Coronary artery (tissue), 2 donors: Measurements from ENCODE around the gene FMN1.

Experiments
- DNase-seq: peaks from one replicate; pipeline ENCODE4 v3.0.0-alpha.2; 2017; ENCODE audit warnings: low spot score
- H3K27ac ChIP-seq, 2 donors: fragments of 200-600 bp; sonication (generic); one replicate each; pipeline ENCODE4 v1.5.1; 2016 to 2019
- H3K4me3 ChIP-seq: fragments of 200-600 bp; sonication (generic); 2 replicates; pipeline ENCODE4 v1.5.1; 2016; ENCODE audit warnings: mild to moderate bottlenecking, moderate library complexity
- TF ChIP-seq, protein P1 (sequence below): fragments of 200-600 bp; sonication (generic); IDR thresholded peaks from one replicate; pipeline ENCODE4 v1.5.1; 2019; ENCODE audit warnings: antibody characterized with exemption

The FMN1 gene

GRCh38 chr15:32723171-32723948 lies 471.2 kb downstream of the FMN1 start:
- no peak for DNase-seq
- no peak overlapping the region for H3K27ac ChIP-seq
- H3K4me3 ChIP-seq, result no peak overlapping the region
- TF ChIP-seq, protein P1, sequence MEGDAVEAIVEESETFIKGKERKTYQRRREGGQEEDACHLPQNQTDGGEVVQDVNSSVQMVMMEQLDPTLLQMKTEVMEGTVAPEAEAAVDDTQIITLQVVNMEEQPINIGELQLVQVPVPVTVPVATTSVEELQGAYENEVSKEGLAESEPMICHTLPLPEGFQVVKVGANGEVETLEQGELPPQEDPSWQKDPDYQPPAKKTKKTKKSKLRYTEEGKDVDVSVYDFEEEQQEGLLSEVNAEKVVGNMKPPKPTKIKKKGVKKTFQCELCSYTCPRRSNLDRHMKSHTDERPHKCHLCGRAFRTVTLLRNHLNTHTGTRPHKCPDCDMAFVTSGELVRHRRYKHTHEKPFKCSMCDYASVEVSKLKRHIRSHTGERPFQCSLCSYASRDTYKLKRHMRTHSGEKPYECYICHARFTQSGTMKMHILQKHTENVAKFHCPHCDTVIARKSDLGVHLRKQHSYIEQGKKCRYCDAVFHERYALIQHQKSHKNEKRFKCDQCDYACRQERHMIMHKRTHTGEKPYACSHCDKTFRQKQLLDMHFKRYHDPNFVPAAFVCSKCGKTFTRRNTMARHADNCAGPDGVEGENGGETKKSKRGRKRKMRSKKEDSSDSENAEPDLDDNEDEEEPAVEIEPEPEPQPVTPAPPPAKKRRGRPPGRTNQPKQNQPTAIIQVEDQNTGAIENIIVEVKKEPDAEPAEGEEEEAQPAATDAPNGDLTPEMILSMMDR, result no peak

- no peak overlapping the region for H3K27ac ChIP-seq
Observed at GRCh38 chr15:32722136-32722535, 472.4 kb downstream of the FMN1 start.

GRCh38 chr15:32721596-32721995 lies 472.9 kb downstream of the FMN1 start:
- DNase-seq, result no peak
- TF ChIP-seq, protein P1, result no peak
- Histone ChIP-seq H3K27ac (no peak overlapping the region), H3K4me3 (no peak overlapping the region)

More at GRCh38 chr15:32722136-32722535, 472.4 kb downstream of the FMN1 start:
- no peak overlapping the region for H3K4me3 ChIP-seq
- TF ChIP-seq, protein P1, result no peak
- no peak for DNase-seq

DNA sequence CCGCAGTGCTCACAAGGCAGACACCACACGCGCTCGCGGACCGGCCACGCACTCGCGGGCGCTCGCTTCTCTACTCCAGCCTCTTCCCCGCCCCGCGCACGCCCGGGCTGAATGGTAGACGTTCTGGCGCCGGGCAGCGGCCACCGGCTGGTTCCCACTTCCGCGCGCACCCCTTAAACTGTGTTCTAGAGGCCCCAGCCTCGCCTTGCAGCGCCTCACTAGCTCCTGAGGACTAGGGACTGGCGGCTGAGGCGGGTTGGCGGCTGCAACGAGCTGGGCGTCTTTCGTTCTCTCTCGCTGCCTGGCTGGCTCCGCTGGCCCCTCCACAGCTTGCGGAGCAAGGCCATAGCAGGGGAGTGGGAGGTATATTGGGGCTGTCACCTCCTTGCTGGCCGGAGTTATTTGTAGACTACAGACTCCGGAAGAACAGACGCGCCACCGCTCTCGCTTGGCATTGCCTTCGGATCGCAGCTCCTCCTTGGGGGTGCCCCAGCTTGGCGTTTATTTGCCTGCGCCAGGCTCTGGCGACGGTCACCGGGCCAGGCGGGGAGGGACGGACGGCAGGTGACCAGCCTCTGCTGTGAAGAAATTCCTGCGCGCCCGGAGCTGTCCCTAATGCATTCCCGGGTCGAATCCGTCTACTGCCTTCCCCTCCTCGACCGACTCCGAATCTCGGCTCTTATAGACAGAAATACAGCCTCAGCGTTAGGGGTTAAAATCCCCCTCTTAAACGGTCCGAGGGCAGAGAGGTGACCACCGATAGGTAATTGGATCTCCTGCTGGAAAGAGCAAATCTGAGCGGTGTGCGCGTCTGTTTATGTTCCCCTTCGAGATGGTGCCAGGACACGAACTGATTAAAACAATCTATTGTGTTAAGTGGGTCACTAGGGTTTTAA lies 475.4 kb downstream of the FMN1 start:
- DNase-seq, result no peak
- Histone ChIP-seq H3K27ac (no peak overlapping the region), H3K4me3 (peak overlapping the region; percentile 67)
- TF ChIP-seq, protein P1, result no peak

DNA sequence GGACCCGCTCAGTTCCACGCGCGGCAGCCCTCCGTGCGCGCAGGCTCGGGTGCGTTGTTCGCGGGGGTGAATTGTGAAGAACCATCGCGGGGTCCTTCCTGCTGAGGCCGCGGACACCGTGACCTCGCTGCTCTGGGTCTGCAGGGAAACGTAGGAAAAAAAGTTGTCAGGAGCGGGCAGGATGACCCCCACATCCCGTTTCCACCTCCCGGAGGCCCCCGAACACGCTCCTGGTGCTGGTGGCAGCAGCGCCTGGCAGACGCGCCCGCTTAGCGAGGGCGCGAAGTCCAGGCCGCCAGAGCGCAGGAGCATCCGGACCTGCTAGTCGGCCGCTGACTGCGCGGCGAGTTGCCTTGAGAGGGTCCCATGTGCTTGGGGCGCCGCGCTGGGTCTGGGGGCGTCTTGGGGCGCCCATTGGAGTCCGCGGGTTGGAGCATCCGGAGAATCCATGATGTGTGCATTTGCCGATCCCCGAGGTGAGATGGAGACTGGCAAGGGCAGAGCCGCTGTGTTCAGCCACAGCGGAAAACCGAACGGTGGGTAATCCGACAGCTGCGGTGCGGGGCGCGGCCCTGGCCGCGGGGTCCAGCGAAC lies 476.2 kb downstream of the FMN1 start:
- peak overlapping the region; percentile 67 for H3K4me3 ChIP-seq
- no peak overlapping the region for H3K27ac ChIP-seq
- no peak for DNase-seq
- TF ChIP-seq, protein P1, result no peak

- Histone ChIP-seq H3K4me3 (peak within 1 kb of the TSS; percentile 67), H3K27ac (no peak within 1 kb of the TSS)
- TF ChIP-seq, protein P1, result no peak
- DNase-seq, result no peak
Observed at GRCh38 chr15:32717426-32718226, 476.9 kb downstream of the FMN1 start, which contains the start of gene GREM1. Gene GREM1 (plus strand): TSS chr15:32718004. CDS start chr15:32730691, 12,687 bp downstream.
